Ascending aorta (tissue), 2 donors: ENCODE measurements around the gene GCLC. TPM values are rescaled to one million over a fixed set of nuclear protein-coding genes. Genes with fewer than 3 reads are reported as not detected.

Experiments
- DNase-seq, 2 donors: peaks; one replicate each; pipeline ENCODE4 v3.0.0-alpha.2; 2019; ENCODE audit warnings: low spot score in 2 of 2
- H3K27ac ChIP-seq, 2 donors: fragments of 200-600 bp; sonication (generic); one replicate each; pipeline ENCODE4 v1.5.1; 2016 to 2017; ENCODE audit warnings: mild to moderate bottlenecking in 1 of 2
- H3K27me3 ChIP-seq: fragments of 200-600 bp; sonication (generic); one replicate; pipeline ENCODE4 v1.5.1; 2017
- H3K36me3 ChIP-seq, 2 donors: fragments of 200-600 bp; sonication (generic); one replicate each; pipeline ENCODE4 v1.5.1; 2016
- H3K4me1 ChIP-seq, 2 donors: fragments of 200-600 bp; sonication (generic); one replicate each; pipeline ENCODE4 v1.5.1; 2016 to 2017; ENCODE audit warnings: mild to moderate bottlenecking in 1 of 2
- H3K4me3 ChIP-seq, 2 donors: fragments of 200-600 bp; sonication (generic); one replicate each; pipeline ENCODE4 v1.5.1; 2016 to 2017; ENCODE audit warnings: mild to moderate bottlenecking in 1 of 2
- H3K9me3 ChIP-seq, 2 donors: fragments of 200-600 bp; sonication (generic); one replicate each; pipeline ENCODE4 v1.5.1; 2016
- CTCF ChIP-seq, 3 experiments: fragments of 200-600 bp in 2 of 3; fragments of 450-650 bp in 1 of 3; sonication (generic) in 2 of 3; IDR thresholded peaks; one replicate each; pipeline ENCODE4 v1.5.1; 2016 to 2019; ENCODE audit warnings: antibody characterized with exemption in 3 of 3, mild to moderate bottlenecking in 1 of 3, moderate library complexity in 1 of 3
- intact Hi-C: fragments of 100-400 bp; cut with DNase I; formaldehyde crosslinking; loops from one replicate; pipeline ENCODE4 v1.15.1; 2023
- total RNA-seq: library from RNA; depleted of rRNA; stranded (reverse); fragments of >200 nt; gene quantifications from one replicate; pipeline ENCODE4 v1.1.0, GENCODE V29; 2016

Gene GCLC
- total RNA-seq, 1 donor from 2014 or later = 54.9 TPM

- peak overlapping the region; percentile 81 to 96 for H3K4me3 ChIP-seq
- H3K36me3 ChIP-seq = no peaks in the 10 kb centered on the region
- no peaks in the 10 kb centered on the region for H3K9me3 ChIP-seq
- TF ChIP-seq CTCF (IDR thresholded peaks at IDR 0.05) = no peak
- no peak for DNase-seq
- no peaks in the 10 kb centered on the region for H3K27me3 ChIP-seq
- H3K27ac ChIP-seq = peak overlapping the region; percentile 89 to 93
- peaks cover 0 to 14% of the 10 kb centered on the region in 2 donors for H3K4me1 ChIP-seq
- intact Hi-C loops = loop anchor here (2.0 kb wide), 1 partner anchor 107 kb away; no protein-coding TSS in a partner anchor
These were observed 758 bp downstream of the GCLC start for GRCh38 chr6:53544217-53544469.

- H3K27me3 ChIP-seq = no peaks in the 10 kb centered on the region
- peak overlapping the region; percentile 89 to 93 for H3K27ac ChIP-seq
- TF ChIP-seq CTCF (IDR thresholded peaks at IDR 0.05) = no peak
- intact Hi-C loops = loop anchor here (2.0 kb wide), 1 partner anchor 107 kb away; no protein-coding TSS in a partner anchor
- H3K4me1 ChIP-seq = peaks cover 0 to 14% of the 10 kb centered on the region in 2 donors
- H3K36me3 ChIP-seq = no peaks in the 10 kb centered on the region
- H3K4me3 ChIP-seq = peak overlapping the region; percentile 81 to 96
- no peaks in the 10 kb centered on the region for H3K9me3 ChIP-seq
- DNase-seq = no peak
These were observed 1.3 kb downstream of the GCLC start for GRCh38 chr6:53543359-53544216.

GRCh38 chr6:53541900-53542299, 3.0 kb downstream of the GCLC start:
- DNase-seq = no peak
- no peak overlapping the region for H3K4me3 ChIP-seq
- no peaks in the 10 kb centered on the region for H3K36me3 ChIP-seq
- H3K27ac ChIP-seq = no peak overlapping the region
- no peaks in the 10 kb centered on the region for H3K9me3 ChIP-seq
- TF ChIP-seq CTCF (IDR thresholded peaks at IDR 0.05) = no peak
- H3K4me1 ChIP-seq = peaks cover 0 to 14% of the 10 kb centered on the region in 2 donors
- no peaks in the 10 kb centered on the region for H3K27me3 ChIP-seq
- intact Hi-C loops = no loop called here

GRCh38 chr6:53540129-53540692, 4.7 kb downstream of the GCLC start:
- TF ChIP-seq CTCF (IDR thresholded peaks at IDR 0.05) = no peak
- Histone ChIP-seq H3K4me3 (no peak overlapping the region), H3K27me3 (no peaks in the 10 kb centered on the region), H3K36me3 (no peaks in the 10 kb centered on the region), H3K27ac (no peak overlapping the region), H3K9me3 (no peaks in the 10 kb centered on the region), H3K4me1 (peaks cover 0 to 14% of the 10 kb centered on the region in 2 donors)
- intact Hi-C loops = no loop called here
- DNase-seq = no peak

GRCh38 chr6:53539561-53539960, 5.3 kb downstream of the GCLC start:
- intact Hi-C loops = no loop called here
- Histone ChIP-seq H3K9me3 (no peaks in the 10 kb centered on the region), H3K27me3 (no peaks in the 10 kb centered on the region), H3K4me3 (no peak overlapping the region), H3K4me1 (peaks cover 0 to 10% of the 10 kb centered on the region in 2 donors), H3K27ac (no peak overlapping the region), H3K36me3 (no peaks in the 10 kb centered on the region)
- no peak for TF ChIP-seq CTCF (IDR thresholded peaks at IDR 0.05)
- DNase-seq = no peak
